Activated T-helper 1 cell treated with Interleukin-2 at 50 U/mL for 16 hours (primary cell): ENCODE results near the gene CLIC3.
"Not testable (repeated sequence)": the region's sequence is repeated elsewhere in the genome, so short reads cannot be mapped to it uniquely, and the experiment has no call there.

Experiments
- DNase-seq: peaks from one replicate; pipeline ENCODE4 v3.0.0-alpha.2; 2020; ENCODE audit warnings: low read depth

CLIC3 gene

DNA sequence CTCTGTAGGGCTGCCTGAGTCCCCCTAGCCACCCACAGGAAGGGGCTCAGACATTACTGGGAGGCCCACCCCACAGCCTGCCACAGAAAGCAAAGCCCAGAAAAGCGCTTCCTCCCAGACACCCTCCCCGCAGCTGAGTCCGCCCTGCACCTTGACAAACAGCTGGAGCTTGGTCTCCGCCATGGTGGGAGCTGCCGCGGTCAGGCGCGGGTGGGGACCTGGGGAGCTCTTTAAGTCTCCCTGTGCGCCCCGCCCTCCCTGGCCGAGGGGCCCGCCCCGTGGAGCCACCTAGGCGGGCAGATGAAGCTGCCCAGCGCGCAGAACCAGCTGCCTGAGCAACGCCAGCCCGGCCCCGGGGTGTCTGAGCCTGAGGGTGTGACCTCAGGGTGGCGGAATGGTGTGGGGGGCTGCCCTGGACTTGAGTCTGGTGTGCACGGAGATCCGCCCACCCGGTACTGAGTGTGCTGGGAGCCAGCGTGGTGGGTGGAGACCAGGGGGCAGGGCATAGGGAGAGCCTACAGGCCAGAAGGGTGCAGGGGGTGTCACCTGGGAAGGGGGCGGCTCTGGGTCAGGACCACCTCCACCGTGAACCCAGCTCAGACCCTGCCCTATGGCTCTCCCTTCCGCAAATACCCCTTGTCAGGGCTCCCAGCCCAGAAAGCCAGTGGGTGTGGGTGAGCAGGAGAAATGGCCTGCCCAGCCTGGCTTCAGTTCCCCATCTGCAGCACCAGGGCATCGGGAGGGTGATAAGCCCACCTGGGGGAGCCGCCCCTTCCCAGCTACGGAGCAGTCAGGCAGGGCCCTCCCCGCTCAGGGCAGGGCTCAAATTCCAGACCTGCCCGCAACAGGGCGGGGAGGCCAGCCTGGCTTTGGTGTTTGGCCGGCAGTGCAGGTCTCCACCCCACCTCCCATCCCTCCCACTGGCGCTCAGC is at the start of gene CLIC3:
Gene CLIC3, minus strand, starts transcription at position 208 of the 932 bp plus-strand sequence. Its CDS starts 25 bp downstream, at position 183.
- peak; percentile 39 for DNase-seq

DNA sequence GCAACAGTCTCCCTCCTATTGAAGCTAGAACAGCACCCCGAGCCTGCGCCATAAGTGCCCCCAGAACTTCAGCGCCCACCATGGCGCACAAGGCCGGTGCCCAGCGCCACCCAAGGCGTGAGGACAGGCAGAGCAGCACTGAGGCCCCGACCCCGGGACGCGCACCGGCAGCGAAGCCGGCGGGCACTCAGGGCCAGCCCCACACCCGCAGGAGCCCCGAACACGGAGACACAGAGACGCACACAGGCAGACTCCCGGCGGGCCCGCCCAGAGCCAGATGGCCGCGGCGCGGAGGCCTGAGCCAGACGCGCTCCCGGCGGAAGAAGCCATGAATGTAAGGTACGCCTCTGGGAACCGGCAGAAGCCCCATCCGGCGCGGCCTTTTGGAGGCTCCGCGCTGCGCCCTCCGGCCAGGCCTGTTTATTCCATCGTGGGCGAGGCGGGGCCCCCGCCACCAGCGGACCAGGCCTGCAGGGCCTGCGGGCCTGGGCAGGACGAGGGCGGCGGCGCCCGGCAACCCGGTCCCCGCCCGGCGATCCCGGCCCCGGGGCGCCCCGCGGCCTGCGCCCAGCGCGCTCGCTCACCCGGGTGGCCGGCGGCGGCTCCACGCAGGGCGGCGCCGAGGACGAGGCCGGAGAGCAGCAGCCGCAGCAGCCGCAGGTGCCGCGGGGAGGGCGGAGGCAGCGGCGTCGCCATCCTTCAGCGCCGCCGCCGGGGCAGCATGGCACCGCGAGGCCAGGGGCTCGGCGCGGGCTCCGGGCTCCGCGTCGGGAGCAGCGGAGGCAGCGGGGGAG is 49.1 kb upstream of the CLIC3 start:
- no peak for DNase-seq

DNA sequence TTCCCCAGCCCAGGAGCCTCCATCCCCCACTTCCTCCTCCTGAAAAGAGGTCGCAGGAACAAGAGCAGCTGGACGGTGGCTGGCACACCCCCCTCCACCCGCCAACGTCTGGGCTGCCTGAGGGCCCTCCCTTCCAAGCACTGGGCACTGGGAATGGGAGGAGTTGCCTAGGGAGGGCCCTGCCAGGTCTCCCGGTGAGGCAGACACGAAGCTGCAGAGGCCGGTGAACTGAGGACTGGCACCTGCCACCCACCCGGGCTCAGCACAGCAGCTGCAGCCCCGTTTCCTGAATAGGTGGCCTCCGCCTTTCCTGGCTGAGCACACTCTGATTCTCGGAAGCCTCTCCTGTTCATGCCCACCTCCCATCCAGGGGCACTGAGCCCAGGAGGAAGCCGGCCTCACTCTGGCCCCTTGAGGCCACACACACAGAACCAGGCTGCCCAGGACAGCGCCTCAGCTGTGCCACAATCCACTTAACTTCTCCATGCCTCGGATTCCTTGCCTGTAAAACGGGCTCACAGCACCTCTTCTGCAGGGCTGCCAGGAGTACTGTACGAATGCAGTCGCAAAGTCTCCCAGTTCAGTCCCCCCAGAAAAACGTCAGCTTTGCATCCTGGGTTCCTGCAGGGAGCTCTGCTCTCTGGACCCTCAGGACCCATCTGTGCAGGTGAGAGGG is 48.3 kb upstream of the CLIC3 start:
- DNase-seq: no peak

DNA sequence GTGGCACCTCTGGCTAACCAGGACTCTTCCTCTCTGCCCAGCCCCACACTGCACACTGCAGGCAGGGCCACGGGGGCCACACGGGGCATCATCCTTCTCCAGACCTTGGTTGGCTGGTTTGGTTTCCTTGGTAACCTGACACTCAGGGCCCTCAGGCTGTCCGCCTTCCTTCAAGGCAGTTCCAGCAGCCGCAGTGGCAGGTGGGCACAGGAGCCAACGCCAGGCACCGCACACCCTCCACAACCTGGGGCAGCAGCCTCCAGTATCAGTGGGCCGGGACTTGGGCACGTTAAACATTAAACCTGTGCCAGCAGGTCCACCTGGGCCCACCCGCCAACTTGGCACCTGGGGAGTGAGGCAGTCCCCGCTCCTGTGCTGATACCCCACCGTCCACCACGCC is 47.7 kb upstream of the CLIC3 start:
- no peak for DNase-seq

GRCh38 chr9:137042751-137043727 is 46.7 kb upstream of the CLIC3 start:
- no peak for DNase-seq

DNA sequence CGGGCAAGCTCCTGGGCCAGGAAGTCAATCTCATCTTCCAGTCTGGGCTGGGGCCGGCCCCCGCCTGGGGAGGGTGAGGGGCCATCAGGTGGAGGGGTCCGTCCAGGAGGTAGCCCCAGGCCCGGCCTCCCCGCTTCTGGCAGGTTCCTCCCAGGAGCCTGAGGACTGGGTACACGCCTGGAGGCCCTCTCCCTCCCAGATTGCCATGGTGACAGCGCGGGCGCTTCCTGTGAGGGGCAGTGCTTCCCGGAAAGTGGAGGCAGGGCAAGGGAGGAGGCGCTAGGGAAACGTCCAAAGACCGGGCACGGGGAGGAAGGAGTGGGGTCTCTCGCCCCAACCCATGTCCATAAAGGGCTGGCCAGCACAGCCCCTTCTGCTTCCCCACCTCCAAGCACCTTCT is 44.8 kb upstream of the CLIC3 start:
- no peak for DNase-seq

DNA sequence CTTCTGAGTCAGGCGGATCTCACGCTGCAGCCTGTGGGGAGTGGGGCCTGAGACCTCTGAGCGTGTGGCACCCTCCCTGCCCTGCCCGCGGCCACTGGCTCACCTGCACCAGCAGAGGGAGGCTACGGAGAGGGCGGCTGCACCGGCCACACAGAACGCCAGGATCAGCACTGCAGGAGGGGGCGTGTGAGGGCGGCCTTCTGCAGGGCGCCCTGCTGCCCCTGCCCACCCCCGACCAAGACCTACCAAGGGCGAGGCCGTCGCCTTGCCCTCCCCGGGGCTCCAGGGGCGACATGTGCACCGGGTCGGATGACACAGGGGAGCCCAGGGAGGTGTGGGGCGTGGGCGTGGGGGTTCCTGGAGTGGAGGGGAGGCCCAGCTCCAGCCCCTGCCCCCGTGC is 44.2 kb upstream of the CLIC3 start:
- DNase-seq: no peak

DNA sequence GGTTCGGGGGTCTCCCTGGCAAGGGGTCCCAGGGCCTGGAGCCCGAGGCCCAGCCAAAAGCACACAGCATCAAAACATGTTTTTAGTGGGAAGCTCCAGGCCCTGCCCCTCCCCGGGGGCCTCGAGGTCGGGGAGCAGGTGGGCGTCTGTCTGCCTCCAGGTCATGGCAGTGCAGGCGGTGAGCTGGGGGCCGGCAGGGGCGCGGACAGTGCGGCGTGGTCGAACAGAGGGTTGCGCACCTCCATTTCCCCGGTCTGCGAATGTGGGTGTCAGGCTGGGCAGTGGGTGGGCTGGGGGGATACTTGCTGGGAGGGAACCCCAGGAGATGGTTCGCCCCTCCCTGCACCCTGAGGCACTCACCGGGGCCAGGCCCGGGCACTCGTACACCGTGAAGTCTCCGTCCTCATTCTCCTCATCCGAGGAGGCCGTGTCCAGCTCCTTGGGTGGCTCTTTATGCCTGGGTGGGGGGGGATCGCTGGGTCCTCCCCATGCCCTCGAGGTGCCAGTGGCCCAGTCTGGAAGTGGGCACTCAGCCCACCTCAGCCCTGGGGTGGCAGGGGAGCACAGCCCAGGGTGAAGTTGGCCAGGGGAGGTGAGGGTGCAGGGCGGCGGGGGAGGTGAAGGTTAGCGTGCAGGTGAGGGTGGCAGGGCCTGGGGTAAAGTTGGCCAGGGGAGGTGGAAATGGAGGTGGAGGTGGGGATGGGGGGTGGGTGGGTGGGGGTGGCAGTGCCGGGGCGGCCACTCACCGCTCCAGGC is 43.4 kb upstream of the CLIC3 start:
- DNase-seq: no peak

GRCh38 chr9:137038916-137039315 is 42.5 kb upstream of the CLIC3 start:
- DNase-seq: no peak

- DNase-seq: no peak
Observed at GRCh38 chr9:137037483-137037882, 41.1 kb upstream of the CLIC3 start.

DNA sequence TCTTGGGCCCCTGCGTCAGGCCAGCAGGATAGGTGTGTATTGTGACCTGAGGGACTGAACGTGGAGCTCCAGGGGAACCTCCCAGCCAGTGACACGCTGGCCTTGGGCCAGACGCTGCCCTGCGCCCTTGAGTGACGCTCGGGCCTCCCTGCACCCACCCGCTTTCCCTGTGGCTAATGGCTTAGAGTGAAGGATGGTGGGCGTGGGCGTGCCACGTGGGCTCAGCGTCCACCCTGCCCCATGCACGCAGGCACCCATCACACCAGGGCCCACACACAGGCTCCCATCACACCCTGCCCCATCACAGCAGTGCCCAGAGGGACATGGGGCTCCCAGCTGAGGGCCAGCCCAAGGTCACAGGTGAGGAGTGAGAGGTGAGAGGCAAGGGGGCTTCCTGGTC is 40.7 kb upstream of the CLIC3 start:
- DNase-seq: no peak

DNA sequence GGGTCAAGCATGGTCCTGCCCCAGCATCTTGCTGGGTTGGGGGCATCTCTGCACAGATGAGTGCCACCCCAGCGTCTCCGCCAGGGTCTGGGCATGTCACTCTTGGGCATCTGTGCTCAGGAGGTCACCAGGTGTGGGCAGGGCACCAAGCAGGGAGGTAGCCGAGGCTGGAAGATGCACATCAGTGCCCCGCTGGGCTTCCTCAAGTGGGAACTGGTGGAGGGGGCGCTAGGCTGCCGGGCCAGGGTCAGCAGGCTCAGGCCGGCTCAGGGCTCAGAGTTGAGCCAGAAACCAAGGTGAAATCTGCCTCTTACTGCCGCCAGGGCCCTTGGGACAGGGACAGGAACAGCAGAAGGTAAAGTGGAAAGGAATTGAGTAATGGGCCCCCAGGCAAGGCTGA is 39.6 kb upstream of the CLIC3 start:
- no peak for DNase-seq

GRCh38 chr9:137035507-137035834 is 39.1 kb upstream of the CLIC3 start:
- DNase-seq: no peak

GRCh38 chr9:137034709-137035506 is 38.5 kb upstream of the CLIC3 start:
- DNase-seq: peak; percentile 76

GRCh38 chr9:137034039-137034708 is 37.8 kb upstream of the CLIC3 start:
- no peak for DNase-seq

GRCh38 chr9:137033481-137033880 is 37.1 kb upstream of the CLIC3 start:
- not testable (repeated sequence) for DNase-seq

GRCh38 chr9:137032858-137033257 is 36.5 kb upstream of the CLIC3 start:
- DNase-seq: no peak

DNA sequence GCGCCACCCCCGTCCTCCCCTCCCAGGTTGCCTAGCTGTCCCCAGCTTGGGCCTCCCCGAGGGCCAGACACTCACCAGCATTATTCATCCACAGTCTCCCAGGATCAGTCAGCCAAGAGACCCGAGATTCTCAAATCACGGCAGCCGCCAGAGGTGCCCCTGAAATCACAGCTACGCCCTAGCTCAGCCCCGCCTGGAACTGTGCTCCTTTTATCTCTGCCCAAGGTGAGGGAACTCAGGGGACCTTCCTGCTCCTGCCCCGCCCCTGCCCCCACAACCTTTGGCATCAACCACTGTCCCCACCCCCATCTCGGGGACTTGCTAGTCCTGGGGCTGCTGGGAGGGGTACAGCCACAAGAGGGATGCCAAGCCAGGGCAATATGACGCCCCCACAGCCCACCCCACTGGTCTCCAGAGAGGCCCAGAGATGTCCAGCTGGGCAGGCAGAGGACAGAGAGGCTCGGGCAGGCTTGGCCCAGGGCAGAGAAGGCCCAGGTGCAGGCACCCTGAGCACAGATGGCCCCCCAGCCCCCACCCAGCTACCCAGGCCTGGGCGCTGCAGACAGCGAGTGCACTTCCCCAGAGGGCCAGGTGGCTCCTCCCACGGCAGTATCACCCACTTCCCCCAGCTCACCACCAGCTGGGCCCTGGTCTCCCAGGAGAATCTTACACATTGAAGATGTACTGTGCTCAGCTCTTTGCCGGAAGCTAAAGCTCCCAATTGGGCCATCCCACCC is 35.7 kb upstream of the CLIC3 start, which contains the start of gene FUT7:
Gene FUT7, minus strand, starts transcription at position 185 of the 737 bp plus-strand sequence. Its CDS starts 97 bp downstream, at position 88.
- no peak for DNase-seq
